ENCODE data around the gene AEN. TPM values are rescaled to one million over a fixed set of nuclear protein-coding genes. Genes with fewer than 3 reads are reported as not detected.

AEN gene
- total and polyA plus RNA-seq, 2 of the 8 experiments (the other 6 are each of a cell fraction or from before 2014, with no cell fraction given) = 112 to 122 TPM

GRCh38 chr15:88610701-88611231, 10.4 kb upstream of the AEN start:
- Histone ChIP-seq H3K36me3 (ENCODE audit: control insufficient read depth in 2 of 4, insufficient read depth in 4 of 4, low read length in 3 of 4) (no peaks in the 10 kb centered on the region), H2AFZ (ENCODE audit: low read length) (no peak overlapping the region)
- TF ChIP-seq RAD21 (IDR thresholded peaks at IDR 0.05 in 1 of 2, conservative IDR thresholded peaks at IDR 0.05 in 1 of 2; ENCODE audit: low read depth in 2 of 2, low read length in 2 of 2) = peak; percentile 6 to 25; a peak in 1 of 4 replicates
- TF ChIP-seq, protein P1, sequence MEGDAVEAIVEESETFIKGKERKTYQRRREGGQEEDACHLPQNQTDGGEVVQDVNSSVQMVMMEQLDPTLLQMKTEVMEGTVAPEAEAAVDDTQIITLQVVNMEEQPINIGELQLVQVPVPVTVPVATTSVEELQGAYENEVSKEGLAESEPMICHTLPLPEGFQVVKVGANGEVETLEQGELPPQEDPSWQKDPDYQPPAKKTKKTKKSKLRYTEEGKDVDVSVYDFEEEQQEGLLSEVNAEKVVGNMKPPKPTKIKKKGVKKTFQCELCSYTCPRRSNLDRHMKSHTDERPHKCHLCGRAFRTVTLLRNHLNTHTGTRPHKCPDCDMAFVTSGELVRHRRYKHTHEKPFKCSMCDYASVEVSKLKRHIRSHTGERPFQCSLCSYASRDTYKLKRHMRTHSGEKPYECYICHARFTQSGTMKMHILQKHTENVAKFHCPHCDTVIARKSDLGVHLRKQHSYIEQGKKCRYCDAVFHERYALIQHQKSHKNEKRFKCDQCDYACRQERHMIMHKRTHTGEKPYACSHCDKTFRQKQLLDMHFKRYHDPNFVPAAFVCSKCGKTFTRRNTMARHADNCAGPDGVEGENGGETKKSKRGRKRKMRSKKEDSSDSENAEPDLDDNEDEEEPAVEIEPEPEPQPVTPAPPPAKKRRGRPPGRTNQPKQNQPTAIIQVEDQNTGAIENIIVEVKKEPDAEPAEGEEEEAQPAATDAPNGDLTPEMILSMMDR (IDR thresholded peaks at IDR 0.05; ENCODE audit: control extremely low read depth in 1 of 3, insufficient read depth in 1 of 3, low read depth in 1 of 3, low read length in 3 of 3) = peak; percentile 27 to 41 (median 28); a peak in 3 of 4 replicates
- no peak for TF ChIP-seq KDM5A (IDR thresholded peaks at IDR 0.05; ENCODE audit: low read length)

More at GRCh38 chr15:88610701-88611231, 10.4 kb upstream of the AEN start:
- Histone ChIP-seq H3K18ac (ENCODE audit: extremely low read depth, low read length) (0 out of 2 replicates have a peak overlapping the region, but pooled peaks have one; percentile 33), H2BK20ac (ENCODE audit: low read length) (peak overlapping the region; percentile 57; the same call in 1 of the 2 replicates), H2BK120ac (replicated peaks; ENCODE audit: low read depth, low read length) (no peak overlapping the region), H3K23me2 (ENCODE audit: low read depth, low read length) (peaks cover 6% of the 10 kb centered on the region; the same call in 1 of the 2 replicates), H2AK5ac (ENCODE audit: low read depth, low read length) (no peak overlapping the region), H2BK12ac (ENCODE audit: low read depth, low read length) (peak overlapping the region; percentile 69; the same call in 1 of the 2 replicates), H4K5ac (ENCODE audit: insufficient read length, low read depth, low read length) (no peak overlapping the region), H3K23ac (ENCODE audit: insufficient read length) (no peak overlapping the region), H2BK5ac (ENCODE audit: low read depth, low read length) (peak overlapping the region; percentile 67; the same call in 1 of the 2 replicates), H3K79me1 (ENCODE audit: low read depth, low read length) (no peaks in the 10 kb centered on the region), H3K14ac (ENCODE audit: insufficient read length) (no peak overlapping the region), H3K56ac (replicated peaks; ENCODE audit: insufficient read length, low read depth, low read length) (no peak overlapping the region), H2BK15ac (ENCODE audit: low read length) (no peak overlapping the region), H3K4me3 (ENCODE audit: extremely low read depth in 1 of 4, insufficient read depth in 2 of 4, low read depth in 3 of 4, low read length in 4 of 4) (no peak overlapping the region), H3K4me2 (ENCODE audit: insufficient read depth in 1 of 2, low read depth in 2 of 2, low read length in 2 of 2) (peak overlapping the region; percentile 5 to 28; a peak in 2 of 4 replicates), H3K27ac (ENCODE audit: low read depth, low read length) (no peak overlapping the region), H4K91ac (replicated peaks; ENCODE audit: insufficient read length, low read length) (no peak overlapping the region), H3K9me3 (ENCODE audit: insufficient read depth in 2 of 2, low read depth in 1 of 2, low read length in 1 of 2) (no peaks in the 10 kb centered on the region), H3K27me3 (replicated peaks in 1 of 4; ENCODE audit: control insufficient read depth in 3 of 4, extremely low read depth in 1 of 4, insufficient read depth in 3 of 4, low read length in 3 of 4) (peaks cover 8 to 34% (median 28%) of the 10 kb centered on the region in 4 experiments), H4K20me1 (replicated peaks in 1 of 2; ENCODE audit: control insufficient read depth in 1 of 2, insufficient read depth in 2 of 2, low read length in 2 of 2) (peaks cover 0 to 2% of the 10 kb centered on the region in 2 experiments), H3K4ac (replicated peaks; ENCODE audit: insufficient read length, low read depth, low read length) (no peak overlapping the region), H3K9ac (replicated peaks in 1 of 4; ENCODE audit: extremely low read depth in 1 of 4, low read depth in 3 of 4, low read length in 3 of 4) (peak overlapping the region in 1 of 4 experiments; percentile 8; a peak in 2 of 7 replicates), H4K8ac (ENCODE audit: extremely low read depth, insufficient read depth, low read length) (no peak overlapping the region), H3K4me1 (replicated peaks in 1 of 4; ENCODE audit: control insufficient read depth in 3 of 4, insufficient read depth in 4 of 4, low read length in 3 of 4) (peaks cover 27 to 42% (median 31%) of the 10 kb centered on the region in 4 experiments), H3K79me2 (ENCODE audit: control insufficient read depth in 1 of 2, insufficient read depth in 2 of 2, low read length in 2 of 2) (no peaks in the 10 kb centered on the region)
- DNase-seq (ENCODE audit: low read depth in 1 of 2, low spot score in 2 of 2) = no peak
- POLR2A ChIA-PET (ENCODE audit: partially characterized antibody) = interaction anchor here (1.8 to 4.0 kb wide), 3 partner anchors 10 to 143 kb away, joined by 5 to 21 read pairs (median 6); partner anchors contain the start of genes AEN, MRPL46 and MRPS11
- no peak for FAIRE-seq
- CTCF ChIA-PET (ENCODE audit: partially characterized antibody) = interaction anchor here (0.5 to 5.9 kb wide), 13 partner anchors 10 to 595 kb away, joined by 3 to 31 read pairs (median 4); partner anchors contain the start of gene MRPS11
- 13% methylated on average over 4 of the region's 4 CpGs; no CpG with 5 or more reads in 1 of the 2 experiments for WGBS, 2 experiments (ENCODE audit: extremely low coverage in 1 of 2, insufficient coverage in 1 of 2, insufficient read length in 1 of 2, insufficient replicate concordance in 2 of 2, low coverage in 1 of 2, low lambda C conversion rate in 2 of 2, missing lambda C conversion rate in 1 of 2)
